A549 (cell line): ENCODE data around the gene TMEM117.
"Not testable (repeated sequence)": the region's sequence is repeated elsewhere in the genome, so short reads cannot be mapped to it uniquely, and the experiment has no call there.

Source experiments
- CTCF ChIP-seq: fragments of >200 bp; sonication (Bioruptor Twin); formaldehyde crosslinking; IDR thresholded peaks from 3 replicates; pipeline ENCODE4 v1.5.1; 2016
- PHF8 ChIP-seq: fragments of 200-600 bp; sonication (generic); IDR thresholded peaks from 2 replicates; pipeline ENCODE4 v1.6.1; 2016; ENCODE audit warnings: low read depth, mild to moderate bottlenecking, antibody characterized with exemption, moderate library complexity, borderline replicate concordance

- not testable (repeated sequence) for TF ChIP-seq CTCF, PHF8
Observed at GRCh38 chr12:44250440-44250839, 414.6 kb downstream of the TMEM117 start.
